Activated naive CD4-positive, alpha-beta T cell treated with anti-CD3 and anti-CD28 coated beads, Interleukin-2, amount 50 U/mL, for 72 hours (primary cell): Measurements from ENCODE around the gene BATF3. TPM values are rescaled to one million over a fixed set of nuclear protein-coding genes. Genes with fewer than 3 reads are reported as not detected.
"Not testable (repeated sequence)": the region's sequence is repeated elsewhere in the genome, so short reads cannot be mapped to it uniquely, and the experiment has no call there.

Experiments used
- ATAC-seq, 2 donors: fragments of 150-1000 bp; cut with Tn5 transposase; 2 replicates each; pipeline ENCODE4 v1.10.0; 2021; ENCODE audit warnings: mild to moderate bottlenecking in 2 of 2, moderate library complexity in 2 of 2
- DNase-seq, 2 donors: peaks; one replicate each; pipeline ENCODE4 v3.0.0; 2021 to 2022; ENCODE audit warnings: low spot score in 2 of 2
- H3K27ac Mint-ChIP-seq, 2 donors: one replicate each; pipeline ENCODE4 v1.8.0; 2022; ENCODE audit warnings: mild to moderate bottlenecking in 2 of 2, mixed read lengths in 2 of 2
- H3K36me3 Mint-ChIP-seq, 2 donors: one replicate each; pipeline ENCODE4 v1.8.0; 2022; ENCODE audit warnings: mixed read lengths in 2 of 2
- H3K9me3 Mint-ChIP-seq, 2 donors: one replicate each; pipeline ENCODE4 v1.8.0; 2022; ENCODE audit warnings: mixed read lengths in 2 of 2
- total RNA-seq, 2 donors: library from RNA; stranded (reverse); gene quantifications; one replicate each; pipeline ENCODE4 v1.2.3, GENCODE V29; 2022

The BATF3 gene
- total RNA-seq, 2 donors from 2014 or later: 14.0 to 31.4 TPM

GRCh38 chr1:212716161-212716560 is 16.5 kb upstream of the BATF3 start:
- Mint-ChIP-seq H3K27ac (no peak overlapping the region), H3K36me3 (no peaks in the 10 kb centered on the region), H3K9me3 (no peaks in the 10 kb centered on the region)
- no peak for ATAC-seq
- DNase-seq: no peak

GRCh38 chr1:212713465-212714136 is 14.0 kb upstream of the BATF3 start:
- ATAC-seq: peak in 1 of 2 donors; percentile 48
- no peak for DNase-seq
- Mint-ChIP-seq H3K9me3 (no peaks in the 10 kb centered on the region), H3K27ac (peak overlapping the region in 1 of 2 donors; percentile 76), H3K36me3 (no peaks in the 10 kb centered on the region)

DNA sequence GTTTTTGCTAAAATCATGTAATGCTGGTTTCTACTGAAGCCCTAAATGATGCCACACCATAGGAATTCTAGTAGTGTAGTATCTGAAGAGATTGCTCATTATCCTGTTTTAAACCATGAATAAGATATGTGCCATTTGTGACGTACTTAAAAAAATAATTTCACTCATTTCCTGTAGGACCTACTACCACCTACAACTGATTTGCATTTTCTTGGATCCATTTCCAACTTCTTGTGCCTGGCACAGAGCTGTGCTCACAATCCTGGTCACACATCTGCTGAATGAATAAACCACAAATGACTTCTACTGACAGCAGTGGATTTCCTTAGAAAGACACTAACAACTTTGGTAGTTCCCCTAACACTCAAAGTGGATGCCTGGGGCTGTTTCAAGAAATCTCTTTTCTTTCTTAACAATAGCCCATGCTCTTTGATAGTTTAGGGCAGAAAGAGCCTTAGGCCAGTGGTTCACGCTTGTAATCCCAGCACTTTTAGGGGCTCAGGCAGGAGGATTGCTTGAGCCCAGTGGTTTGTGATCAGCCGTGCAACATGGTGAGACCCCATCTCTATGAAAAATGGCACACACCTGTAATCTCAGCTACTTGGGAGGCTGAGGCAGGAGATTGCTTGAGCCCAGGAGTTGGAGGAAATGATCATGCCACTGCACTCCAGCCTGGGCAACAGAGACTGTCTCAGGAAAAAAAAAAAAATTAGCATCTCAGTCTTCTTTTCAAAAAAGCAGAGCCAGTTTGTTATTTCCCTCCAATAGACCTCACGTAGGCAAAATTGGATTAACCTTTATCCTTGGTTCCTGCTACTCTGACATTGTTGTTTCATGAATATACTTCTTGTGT is 13.0 kb upstream of the BATF3 start:
- Mint-ChIP-seq H3K9me3 (no peaks in the 10 kb centered on the region), H3K27ac (peak overlapping the region in 1 of 2 donors; percentile 76), H3K36me3 (no peaks in the 10 kb centered on the region)
- no peak for DNase-seq
- ATAC-seq: peak; percentile 78 to 93

- DNase-seq, H3K36me3 Mint-ChIP-seq, H3K9me3 Mint-ChIP-seq, ATAC-seq: not testable (repeated sequence)
- H3K27ac Mint-ChIP-seq: peak overlapping the region in 1 of 2 donors; percentile 76
Measured at GRCh38 chr1:212711974-212712373, 12.3 kb upstream of the BATF3 start.

DNA sequence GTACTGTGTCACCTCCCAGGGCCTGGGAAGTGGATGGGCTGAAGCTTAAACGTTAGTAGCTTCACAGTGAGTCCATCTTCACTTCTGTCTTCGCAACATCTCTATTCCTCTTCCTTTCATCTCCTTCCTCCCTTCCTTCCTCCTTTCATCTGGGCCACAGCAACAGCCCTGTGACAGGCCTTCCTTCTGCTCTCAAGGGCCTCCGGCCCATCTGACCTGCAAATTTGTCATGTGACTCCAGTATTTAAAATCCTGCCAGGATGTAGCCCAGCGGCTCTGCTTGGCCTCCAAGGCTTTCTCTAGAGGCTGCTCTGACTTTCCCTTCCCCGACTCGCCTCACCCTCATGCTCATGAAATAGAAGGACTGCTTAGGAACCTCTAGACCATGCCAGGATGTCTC is 10.9 kb upstream of the BATF3 start:
- Mint-ChIP-seq H3K27ac (peak overlapping the region in 1 of 2 donors; percentile 22), H3K9me3 (no peaks in the 10 kb centered on the region), H3K36me3 (no peaks in the 10 kb centered on the region)
- DNase-seq: no peak
- ATAC-seq: no peak

DNA sequence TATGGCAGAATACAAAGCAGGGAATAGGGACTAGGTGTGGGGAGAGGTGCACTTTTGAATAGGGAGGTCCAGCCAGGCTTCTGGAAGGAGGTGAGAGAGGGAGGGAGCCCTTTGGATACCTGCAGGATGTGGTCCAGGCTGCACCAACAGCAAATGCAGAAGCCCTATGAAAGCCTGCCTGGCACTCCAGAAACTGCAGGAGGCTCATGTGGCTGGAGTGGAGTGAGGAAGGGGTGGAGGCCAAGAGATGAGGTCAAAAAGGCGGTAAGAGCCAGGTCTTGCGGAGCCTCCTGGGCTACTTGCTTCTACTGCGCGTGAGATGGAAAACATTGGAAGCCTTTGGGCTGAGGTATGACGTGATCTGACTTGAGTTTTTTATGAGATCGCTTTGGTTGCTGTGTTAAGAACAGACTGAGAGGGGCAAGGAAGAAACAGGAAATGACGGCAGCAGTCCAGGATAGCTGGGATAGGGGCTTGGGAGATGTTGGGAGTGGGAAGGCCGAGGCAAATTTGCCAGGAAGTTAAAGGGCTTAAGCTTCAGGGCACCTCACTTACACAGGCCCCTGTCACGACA is 4.4 kb upstream of the BATF3 start:
- H3K27ac Mint-ChIP-seq: no peak overlapping the region
- DNase-seq: no peak
- H3K9me3 Mint-ChIP-seq: no peaks in the 10 kb centered on the region
- ATAC-seq: no peak
- H3K36me3 Mint-ChIP-seq: no peaks in the 10 kb centered on the region

- Mint-ChIP-seq H3K27ac (no peak overlapping the region), H3K9me3 (no peaks in the 10 kb centered on the region), H3K36me3 (no peaks in the 10 kb centered on the region)
- no peak for ATAC-seq
- no peak for DNase-seq
Measured at GRCh38 chr1:212702672-212703071, 3.0 kb upstream of the BATF3 start.

- Mint-ChIP-seq H3K27ac (no peak overlapping the region), H3K36me3 (no peaks in the 10 kb centered on the region), H3K9me3 (no peaks in the 10 kb centered on the region)
- no peak for DNase-seq
- ATAC-seq: no peak
Measured at GRCh38 chr1:212701910-212702309, 2.3 kb upstream of the BATF3 start.

- ATAC-seq: peak; percentile 18 to 22
Measured at GRCh38 chr1:212700892-212701819, 1.5 kb upstream of the BATF3 start.

GRCh38 chr1:212700223-212700891 is 717 bp upstream of the BATF3 start:
- peak; percentile 44 to 46 for ATAC-seq
- peaks cover 11 to 12% of the 10 kb centered on the region in 2 donors for H3K36me3 Mint-ChIP-seq
- peak overlapping the region in 1 of 2 donors; percentile 82 for H3K27ac Mint-ChIP-seq
- no peaks in the 10 kb centered on the region for H3K9me3 Mint-ChIP-seq
- DNase-seq: peak; percentile 57 to 71

More at GRCh38 chr1:212700892-212701819, 1.5 kb upstream of the BATF3 start:
- Mint-ChIP-seq H3K36me3 (peaks cover 4% of the 10 kb centered on the region in 2 donors), H3K27ac (peak overlapping the region in 1 of 2 donors; percentile 82), H3K9me3 (no peaks in the 10 kb centered on the region)
- no peak for DNase-seq

GRCh38 chr1:212699104-212699624 is 476 bp downstream of the BATF3 start:
- Mint-ChIP-seq H3K36me3 (peaks cover 11 to 12% of the 10 kb centered on the region in 2 donors), H3K27ac (peak overlapping the region; percentile 56 to 82), H3K9me3 (no peaks in the 10 kb centered on the region)
- DNase-seq: peak; percentile 71 to 75
- ATAC-seq: peak; percentile 76 to 84

GRCh38 chr1:212698467-212699103 is 1.1 kb downstream of the BATF3 start:
- Mint-ChIP-seq H3K36me3 (peaks cover 11 to 12% of the 10 kb centered on the region in 2 donors), H3K27ac (peak overlapping the region in 1 of 2 donors; percentile 82), H3K9me3 (no peaks in the 10 kb centered on the region)
- DNase-seq: no peak
- no peak for ATAC-seq

DNA sequence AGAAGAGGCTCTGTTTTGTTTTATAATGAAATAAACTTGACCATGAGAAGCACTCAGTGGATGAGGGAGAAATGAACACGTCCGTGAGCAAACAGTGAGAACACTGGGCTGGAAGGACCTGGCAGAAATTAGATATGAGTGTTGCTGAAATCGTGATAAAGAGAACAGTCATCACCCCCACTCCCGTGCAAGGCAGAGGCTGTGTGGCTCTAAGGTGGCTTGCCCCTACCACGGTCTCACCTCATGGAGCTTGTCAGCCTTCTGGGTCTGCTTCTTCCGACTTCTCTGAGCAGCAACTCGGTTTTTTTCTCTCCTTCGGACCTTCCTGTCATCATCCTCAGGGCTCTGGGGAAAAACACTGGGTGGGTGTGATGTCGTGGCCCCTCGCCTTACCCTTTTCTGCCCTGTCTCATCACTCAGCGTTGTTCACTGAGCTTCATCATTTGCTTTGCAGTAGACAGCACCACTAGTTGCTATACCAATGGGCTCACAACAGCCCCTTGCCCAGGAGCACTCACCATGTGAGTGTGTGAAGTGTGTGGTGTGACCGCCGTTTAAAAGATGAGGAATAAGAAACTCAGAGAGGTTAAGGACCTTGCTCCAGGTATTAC is 2.8 kb downstream of the BATF3 start:
- H3K9me3 Mint-ChIP-seq: no peaks in the 10 kb centered on the region
- H3K36me3 Mint-ChIP-seq: peaks cover 12 to 15% of the 10 kb centered on the region in 2 donors
- ATAC-seq (no peak), DNase-seq (no peak)
- H3K27ac Mint-ChIP-seq: no peak overlapping the region

- DNase-seq: no peak
- Mint-ChIP-seq H3K9me3 (no peaks in the 10 kb centered on the region), H3K27ac (no peak overlapping the region), H3K36me3 (peaks cover 12 to 15% of the 10 kb centered on the region in 2 donors)
- peak in 1 of 2 donors; percentile 5 for ATAC-seq
Measured at GRCh38 chr1:212692774-212693644, 6.6 kb downstream of the BATF3 start.
